ENCODE data around the gene ARHGAP24.

The ARHGAP24 gene

DNA sequence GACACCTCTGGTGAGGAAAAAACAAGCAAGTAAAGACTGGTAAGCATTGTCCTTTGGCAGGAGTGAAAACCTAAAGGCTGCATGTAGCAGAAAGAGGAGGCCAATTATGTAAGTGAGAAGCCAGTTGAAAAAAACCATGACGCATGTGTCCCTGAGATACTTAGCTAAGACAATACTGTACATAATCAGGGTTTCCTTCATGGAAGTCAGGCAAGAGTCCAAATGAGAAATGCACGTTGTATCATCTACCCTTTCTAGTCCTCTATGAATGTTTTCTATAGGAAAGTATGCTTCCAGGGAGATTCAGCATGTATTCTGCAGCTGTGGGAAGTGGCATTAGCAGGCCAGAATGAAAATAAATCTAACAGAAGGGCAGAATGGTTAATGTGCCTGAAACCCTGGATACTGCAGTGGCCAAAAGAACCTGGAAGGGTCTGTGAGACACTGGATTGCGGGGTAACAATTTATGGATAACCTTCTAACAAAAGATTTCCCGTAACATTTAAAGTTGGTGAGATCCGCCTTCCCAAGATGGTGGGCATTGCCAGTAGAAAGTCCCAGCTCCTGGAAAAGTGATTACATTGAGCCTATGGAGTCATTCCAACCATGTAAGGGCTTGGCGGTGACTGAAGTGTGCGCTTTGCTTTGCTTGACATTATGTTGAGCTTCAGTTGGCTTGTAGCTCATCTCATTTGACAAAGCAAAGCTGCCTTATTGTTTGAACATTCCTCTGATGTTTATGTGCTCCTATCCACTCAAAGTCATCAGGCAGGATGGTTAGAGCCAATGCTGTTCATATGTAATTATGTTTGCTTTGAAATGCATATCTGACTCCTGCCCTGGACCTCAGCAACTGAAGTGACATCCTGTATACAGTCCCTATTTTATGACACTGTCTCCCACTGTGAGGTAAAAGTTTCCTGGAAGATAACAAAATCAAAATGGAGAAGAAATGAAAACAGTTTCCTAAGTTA lies 200.4 kb downstream of the ARHGAP24 start:
- DNase-seq: no peak
- in situ Hi-C loops (cut with MboI; ENCODE audit: low pct_unique_long_range_greater_than_20kb, low sequenced_read_pairs): no loop called here

DNA sequence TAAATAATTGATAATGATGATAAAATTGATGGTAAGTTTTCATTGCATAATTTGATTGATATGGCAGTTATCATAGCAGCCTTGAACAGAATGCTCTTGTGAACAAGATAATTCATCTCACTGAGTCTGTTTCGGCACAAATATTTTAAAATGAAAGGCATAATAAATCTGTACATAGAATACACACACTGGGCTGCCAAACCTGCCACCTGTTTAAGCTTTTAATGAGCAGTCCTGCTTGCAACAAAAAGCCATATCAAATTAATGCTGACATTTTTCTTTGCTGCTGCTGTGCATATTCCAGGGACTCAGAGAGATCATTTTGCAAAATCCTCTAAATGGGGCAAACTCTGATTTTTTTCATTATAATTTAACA lies 201.1 kb downstream of the ARHGAP24 start:
- DNase-seq: no peak
- in situ Hi-C loops (cut with MboI; ENCODE audit: low pct_unique_long_range_greater_than_20kb, low sequenced_read_pairs): no loop called here

DNA sequence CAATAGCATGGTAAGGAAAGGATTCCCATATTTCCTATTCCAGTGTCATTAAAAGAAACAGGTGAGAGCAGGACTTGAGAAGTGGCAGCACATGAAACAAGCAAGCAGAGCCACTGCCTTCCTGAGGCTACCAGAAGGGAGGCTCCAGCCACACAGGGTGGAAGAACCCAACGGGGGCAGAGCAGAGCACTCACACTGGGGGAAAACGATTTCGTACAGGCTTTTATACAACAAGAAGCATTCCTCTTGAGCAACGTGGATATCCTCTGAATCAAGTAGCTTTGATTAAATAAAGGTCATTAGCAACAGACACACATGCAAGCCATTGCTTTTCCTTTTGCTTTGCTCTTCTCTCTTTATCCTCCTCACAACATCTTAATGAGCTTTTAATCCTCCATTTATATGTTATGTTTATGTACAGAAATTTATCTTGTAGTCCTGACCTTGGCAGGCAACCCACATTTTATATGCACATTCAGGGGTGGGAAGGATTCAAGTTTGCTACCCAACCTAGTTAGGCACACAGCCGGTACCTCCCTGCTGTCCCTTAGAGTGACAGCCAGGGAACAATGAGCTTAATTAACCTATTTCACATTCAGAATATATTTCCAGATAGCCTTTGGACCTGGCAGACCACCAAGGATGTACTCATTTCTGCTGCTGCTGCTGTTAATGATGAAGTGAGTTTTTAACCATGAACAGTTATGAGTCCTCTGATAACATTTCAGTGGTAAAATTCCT lies 202.1 kb downstream of the ARHGAP24 start:
- in situ Hi-C loops (cut with MboI; ENCODE audit: low pct_unique_long_range_greater_than_20kb, low sequenced_read_pairs): no loop called here
- DNase-seq: no peak

DNA sequence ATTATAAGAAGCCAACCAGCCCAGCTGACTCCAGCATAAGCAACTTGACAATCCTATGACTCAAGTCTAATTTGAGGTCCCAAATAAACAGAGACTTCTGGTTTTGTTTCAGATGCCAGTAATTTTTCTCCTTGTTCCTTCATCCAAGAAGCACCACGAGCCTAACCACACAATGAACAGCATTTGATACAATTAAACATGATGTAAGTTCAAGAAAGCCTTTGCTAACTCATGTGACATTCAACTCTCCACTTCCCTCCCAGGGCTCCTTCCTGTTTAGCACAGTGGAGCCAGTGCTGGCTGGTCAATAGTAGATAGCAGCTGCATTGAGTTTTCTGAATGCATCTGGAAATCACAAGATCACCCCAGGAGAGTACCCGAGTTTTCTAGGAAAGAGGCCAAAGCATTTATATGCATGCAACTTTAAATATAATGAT lies 206.3 kb downstream of the ARHGAP24 start:
- in situ Hi-C loops (cut with MboI; ENCODE audit: low pct_unique_long_range_greater_than_20kb, low sequenced_read_pairs): no loop called here
- peak; percentile 44 for DNase-seq

DNA sequence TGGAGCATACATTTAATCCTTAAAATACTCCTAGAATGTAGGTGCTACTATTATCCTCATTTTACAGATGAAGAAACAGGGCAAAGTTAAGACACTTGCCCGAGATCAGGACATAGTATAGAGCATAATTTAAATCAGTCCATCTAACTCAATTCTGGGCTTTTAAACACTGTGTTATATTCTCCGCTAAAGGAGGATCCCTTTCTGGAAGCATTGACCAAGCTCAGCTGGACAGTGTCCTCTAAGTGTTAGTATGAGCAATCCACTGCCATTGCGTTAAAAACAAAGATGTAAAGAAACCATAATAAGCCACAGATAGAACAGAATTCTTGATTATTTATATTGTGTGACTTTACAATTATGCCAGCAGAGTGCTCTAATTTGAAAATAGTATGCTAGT lies 207.0 kb downstream of the ARHGAP24 start:
- in situ Hi-C loops (cut with MboI; ENCODE audit: low pct_unique_long_range_greater_than_20kb, low sequenced_read_pairs): no loop called here
- no peak for DNase-seq

DNA sequence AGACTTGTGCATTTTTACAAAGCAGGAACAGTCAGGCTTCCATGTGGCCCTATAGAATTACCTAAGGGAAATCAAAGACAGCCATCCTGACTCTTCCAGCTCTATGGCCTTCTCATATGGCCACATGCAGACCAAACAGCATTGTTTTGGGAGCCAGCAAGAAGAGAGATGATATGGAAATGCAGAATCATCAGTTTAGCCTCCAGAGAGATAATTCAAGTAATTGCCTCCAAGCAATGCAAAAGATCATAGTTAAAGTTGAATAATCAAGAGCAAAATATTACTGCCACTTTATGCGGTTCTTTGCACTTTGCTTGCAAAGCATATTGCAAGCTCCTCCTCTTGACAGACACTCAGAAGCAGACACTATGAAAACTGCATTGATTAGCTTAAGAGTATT lies 207.4 kb downstream of the ARHGAP24 start:
- DNase-seq: no peak
- in situ Hi-C loops (cut with MboI; ENCODE audit: low pct_unique_long_range_greater_than_20kb, low sequenced_read_pairs): no loop called here

DNA sequence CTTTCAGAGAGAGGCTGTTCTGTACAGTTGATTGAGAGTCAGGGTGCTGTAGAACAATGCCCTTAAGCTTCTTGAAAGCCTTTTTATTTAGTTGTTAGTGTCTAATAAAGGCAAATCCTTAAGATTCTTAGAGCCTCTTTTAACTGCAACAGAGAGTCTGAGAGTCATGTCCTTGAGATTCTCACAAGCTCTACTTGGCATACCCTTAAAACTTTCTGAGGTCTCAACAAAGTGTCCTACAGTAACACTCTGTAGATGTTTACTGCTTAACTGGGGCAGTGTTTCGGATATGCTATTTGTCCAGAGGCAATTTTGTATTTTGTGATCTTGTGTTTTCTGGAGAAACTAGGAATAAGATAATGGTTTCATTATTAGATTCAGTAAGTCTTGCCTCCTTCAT lies 209.7 kb downstream of the ARHGAP24 start:
- in situ Hi-C loops (cut with MboI; ENCODE audit: low pct_unique_long_range_greater_than_20kb, low sequenced_read_pairs): no loop called here
- no peak for DNase-seq

DNA sequence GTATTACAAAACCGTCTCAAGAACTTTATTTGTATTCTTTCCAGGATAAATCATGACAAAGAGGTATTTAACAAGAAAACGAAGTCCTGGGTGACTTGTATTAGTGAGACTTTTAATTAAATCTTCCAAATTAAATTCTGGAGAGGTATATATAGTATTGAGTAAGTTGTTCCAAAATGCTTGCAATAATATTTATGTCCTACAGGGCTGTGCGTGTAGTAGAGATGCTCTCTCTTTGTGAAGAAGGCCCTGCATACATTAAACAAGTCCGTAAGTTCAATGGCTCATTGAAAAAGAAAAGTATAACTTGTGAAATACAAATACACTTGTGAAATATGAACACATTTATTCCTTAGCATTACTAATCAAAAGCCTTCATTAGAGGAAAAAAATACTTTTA lies 211.4 kb downstream of the ARHGAP24 start:
- in situ Hi-C loops (cut with MboI; ENCODE audit: low pct_unique_long_range_greater_than_20kb, low sequenced_read_pairs): no loop called here
- no peak for DNase-seq

DNA sequence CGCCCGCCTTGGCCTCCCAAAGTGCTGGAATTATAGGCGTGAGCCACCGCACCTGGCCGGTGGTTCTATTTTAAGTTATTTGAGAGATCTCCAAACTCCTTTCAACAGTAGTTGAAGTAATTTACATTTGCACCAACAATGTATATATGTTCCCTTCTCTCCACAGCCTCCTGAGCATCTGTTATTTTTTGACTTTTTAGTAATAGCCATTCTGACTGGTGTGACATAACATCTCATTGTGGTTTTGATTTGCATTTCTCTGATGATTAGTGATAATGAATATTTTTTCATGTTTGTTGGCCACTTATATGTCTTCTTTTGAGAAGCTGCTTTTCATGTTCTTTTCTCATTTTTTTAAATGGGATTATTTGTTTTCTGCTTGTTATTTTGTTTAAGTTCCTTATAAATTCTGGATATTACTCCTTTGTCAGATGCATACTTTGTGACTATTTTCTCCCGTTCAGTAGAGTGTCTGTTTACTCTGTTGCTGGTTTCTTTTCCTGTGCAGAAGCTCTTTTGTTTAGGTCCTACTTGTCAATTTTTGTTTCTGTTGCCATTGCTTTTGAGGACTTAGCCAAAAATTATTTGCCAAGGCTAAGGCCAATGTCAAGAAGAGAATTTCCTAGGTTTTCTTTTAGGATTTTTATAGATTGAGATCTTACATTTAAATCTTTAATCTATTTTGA lies 213.2 kb downstream of the ARHGAP24 start:
- in situ Hi-C loops (cut with MboI; ENCODE audit: low pct_unique_long_range_greater_than_20kb, low sequenced_read_pairs): no loop called here
- DNase-seq: no peak

DNA sequence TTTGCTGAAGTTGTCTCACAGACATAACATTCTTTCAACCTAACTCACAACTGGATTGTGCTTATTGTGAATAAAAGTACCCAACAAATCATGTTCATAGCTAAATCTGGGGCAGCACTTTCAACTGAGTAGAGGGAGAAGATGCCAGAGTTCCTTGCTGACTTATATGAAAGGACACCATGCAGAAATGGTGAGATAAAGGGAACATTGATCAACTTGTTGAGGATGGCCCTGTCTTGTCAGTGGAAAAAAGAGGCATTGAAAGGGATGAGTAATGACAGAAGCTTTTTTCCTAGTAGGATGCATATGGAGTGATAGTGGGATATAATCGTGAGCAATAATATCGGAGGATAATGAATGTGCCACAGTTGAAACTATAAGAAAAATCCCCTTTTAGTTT lies 221.7 kb downstream of the ARHGAP24 start:
- in situ Hi-C loops (cut with MboI; ENCODE audit: low pct_unique_long_range_greater_than_20kb, low sequenced_read_pairs): no loop called here
- DNase-seq: no peak

DNA sequence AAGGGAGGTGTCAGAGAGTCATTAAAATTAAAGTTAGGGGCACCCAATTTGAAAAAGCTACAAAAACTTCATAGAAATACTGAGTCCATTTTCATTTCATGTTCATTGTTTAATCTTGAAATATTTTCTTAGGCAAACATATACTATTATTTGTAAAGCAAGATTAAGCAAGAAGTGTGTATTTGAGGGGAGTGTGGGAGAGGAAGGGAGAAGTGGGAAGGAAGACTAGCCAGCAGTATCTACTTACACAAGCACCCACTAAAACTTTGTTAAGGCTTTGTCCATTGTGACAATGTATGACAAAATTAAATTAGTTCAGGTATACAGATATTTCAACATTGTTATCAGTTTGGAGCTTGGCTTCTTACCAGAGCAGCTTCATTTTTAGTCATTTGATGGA lies 222.9 kb downstream of the ARHGAP24 start:
- DNase-seq: no peak
- in situ Hi-C loops (cut with MboI; ENCODE audit: low pct_unique_long_range_greater_than_20kb, low sequenced_read_pairs): no loop called here

DNA sequence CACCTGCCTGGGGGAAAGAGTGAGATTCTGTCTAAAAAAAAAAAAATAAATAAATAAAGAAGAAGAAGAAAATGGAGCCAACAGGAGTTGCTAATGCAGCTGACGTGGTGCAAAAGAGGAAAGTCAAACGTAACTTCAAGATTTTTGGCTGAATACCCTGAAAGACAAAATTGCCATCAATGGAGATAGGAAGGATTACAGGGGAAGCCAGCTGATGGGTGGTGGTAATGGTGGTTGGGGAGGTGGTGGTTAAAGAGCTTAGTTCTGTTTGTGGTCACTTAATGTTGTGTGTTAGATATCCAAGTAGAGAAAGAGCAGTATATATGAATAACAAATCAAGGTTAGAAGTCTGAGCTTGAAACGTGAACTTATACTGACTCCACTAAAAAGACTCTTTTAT lies 225.4 kb downstream of the ARHGAP24 start:
- in situ Hi-C loops (cut with MboI; ENCODE audit: low pct_unique_long_range_greater_than_20kb, low sequenced_read_pairs): no loop called here
- peak; percentile 8 for DNase-seq

DNA sequence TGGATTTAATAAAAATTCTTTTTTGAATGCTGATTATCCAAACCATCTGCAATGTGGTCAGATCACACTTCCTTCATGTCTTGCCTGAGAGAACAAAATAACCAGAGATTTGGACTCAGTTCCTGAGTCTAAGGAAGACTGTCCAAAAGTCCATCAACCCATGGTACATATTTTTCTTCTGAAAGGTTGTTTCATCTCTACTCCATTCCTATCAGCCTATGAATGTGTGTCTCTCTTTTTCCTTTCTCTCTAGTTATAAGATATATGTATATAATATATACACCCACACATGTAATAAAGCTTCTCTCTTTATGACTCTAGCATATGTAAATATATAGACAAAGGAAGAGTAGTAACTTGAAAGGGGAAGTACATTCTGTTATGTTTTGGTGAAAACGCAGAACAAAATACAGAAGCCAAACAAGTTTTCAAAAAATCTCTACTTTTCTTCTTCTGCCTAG lies 226.9 kb downstream of the ARHGAP24 start:
- DNase-seq: peak; percentile 31
- in situ Hi-C loops (cut with MboI; ENCODE audit: low pct_unique_long_range_greater_than_20kb, low sequenced_read_pairs): no loop called here

DNA sequence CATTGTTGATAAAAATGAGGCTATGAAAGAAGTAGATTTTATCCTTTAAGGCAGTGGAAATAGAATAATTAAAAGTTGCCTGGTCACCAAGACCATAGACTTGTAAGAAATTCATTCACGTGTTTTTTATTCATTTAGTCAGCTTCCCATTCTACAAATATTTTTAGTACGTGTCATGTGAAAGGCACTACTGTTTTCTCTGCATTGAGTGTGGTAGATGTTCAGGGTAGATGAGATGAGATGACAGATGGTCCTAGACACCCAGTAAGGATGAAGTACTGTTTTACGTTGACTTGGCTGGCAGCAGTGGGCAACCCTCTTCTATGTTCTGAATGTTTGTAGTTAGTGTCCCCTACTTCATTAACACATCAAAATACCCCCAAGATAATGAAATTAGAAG lies 228.1 kb downstream of the ARHGAP24 start:
- in situ Hi-C loops (cut with MboI; ENCODE audit: low pct_unique_long_range_greater_than_20kb, low sequenced_read_pairs): no loop called here
- no peak for DNase-seq

DNA sequence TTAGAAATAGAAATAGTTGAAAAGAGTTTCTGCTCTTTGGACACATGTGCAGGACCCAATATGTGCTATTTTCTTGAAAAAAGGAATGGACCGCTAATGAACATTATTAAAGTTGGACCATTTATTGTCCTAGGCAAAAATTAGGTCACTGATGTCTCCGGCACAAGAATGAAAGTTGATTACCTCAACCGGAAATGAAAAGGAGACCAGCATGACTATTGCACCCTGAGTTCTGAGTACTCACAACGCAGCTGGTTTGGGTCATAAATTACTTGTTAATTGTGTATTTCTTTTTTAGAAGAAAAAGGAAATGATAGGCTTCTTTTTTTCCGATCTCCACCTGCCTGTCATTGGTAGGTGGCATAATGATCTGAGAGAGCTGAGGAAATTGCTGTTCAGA lies 232.7 kb downstream of the ARHGAP24 start:
- in situ Hi-C loops (cut with MboI; ENCODE audit: low pct_unique_long_range_greater_than_20kb, low sequenced_read_pairs): no loop called here
- peak; percentile 3 for DNase-seq

DNA sequence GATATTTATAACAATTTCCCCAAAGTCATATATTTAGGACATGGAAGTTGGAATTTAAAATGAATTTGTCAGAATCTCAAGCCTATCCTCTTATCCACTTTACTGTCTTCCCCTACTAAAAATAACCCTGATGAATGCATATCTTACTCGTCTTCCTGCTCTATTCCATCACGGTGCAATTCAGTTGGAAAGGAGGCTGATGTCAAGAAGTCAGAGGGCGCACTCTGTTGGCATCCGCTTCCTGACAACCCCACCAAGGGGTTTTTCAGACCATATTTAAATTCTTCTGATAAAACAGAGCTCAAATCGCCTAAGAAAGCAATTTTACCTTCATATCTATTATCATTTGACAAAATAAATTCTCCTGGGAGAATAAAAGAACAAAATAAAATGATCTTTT lies 233.5 kb downstream of the ARHGAP24 start:
- in situ Hi-C loops (cut with MboI; ENCODE audit: low pct_unique_long_range_greater_than_20kb, low sequenced_read_pairs): no loop called here
- DNase-seq: peak; percentile 2

DNA sequence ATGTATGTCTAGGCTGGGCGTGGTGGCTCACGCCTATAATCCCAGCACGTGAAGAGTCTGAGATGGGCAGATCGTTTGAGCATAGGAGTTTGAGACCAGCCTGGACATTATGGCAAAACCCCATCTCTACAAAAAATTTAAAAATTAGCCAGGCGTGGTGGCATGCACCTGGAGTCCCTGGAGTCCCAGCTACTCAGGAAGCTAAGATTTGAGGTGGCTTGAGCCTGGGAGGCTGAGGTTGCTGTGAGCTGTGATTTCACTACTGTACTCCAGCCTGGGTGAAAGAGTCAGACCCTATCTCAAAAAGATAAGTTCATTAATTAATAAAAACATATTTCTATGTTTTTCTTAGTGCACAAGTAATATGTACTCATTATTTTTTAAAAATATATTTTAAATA lies 238.1 kb downstream of the ARHGAP24 start:
- in situ Hi-C loops (cut with MboI; ENCODE audit: low pct_unique_long_range_greater_than_20kb, low sequenced_read_pairs): no loop called here
- DNase-seq: no peak

DNA sequence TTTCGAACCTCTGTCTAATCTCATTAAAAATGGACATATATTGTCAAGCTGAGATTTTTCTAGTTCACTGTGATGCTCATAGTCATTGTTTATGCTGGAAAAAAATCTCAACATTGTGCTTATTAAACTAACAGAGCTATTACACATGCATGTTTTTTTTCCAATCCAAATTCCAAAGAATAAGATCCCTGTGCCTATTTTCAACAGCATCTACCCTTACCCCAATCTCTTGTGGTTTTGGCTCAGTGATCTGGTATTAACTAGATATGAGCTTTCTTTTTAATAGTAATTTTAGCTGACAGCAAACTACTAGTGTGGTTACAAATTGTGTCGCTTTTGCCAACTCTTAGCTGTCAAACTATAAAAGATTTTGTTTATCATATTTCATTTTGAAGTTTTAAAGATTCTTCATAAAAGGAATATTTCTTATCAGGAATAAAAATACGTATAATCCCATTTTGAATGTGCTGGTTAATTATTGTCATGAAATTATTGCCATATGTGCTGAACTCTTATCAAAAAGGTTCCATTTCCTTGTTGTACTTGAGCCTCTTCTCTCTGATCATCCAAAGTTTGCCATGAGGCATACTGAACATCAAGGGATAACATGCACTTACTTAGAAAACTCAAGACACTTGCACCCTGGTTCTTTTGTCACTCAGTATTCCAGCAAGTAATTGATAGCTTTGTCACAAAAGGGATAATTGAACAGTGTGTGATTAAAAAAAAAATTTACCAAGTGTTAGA lies 241.2 kb downstream of the ARHGAP24 start:
- in situ Hi-C loops (cut with MboI; ENCODE audit: low pct_unique_long_range_greater_than_20kb, low sequenced_read_pairs): no loop called here
- DNase-seq: no peak

DNA sequence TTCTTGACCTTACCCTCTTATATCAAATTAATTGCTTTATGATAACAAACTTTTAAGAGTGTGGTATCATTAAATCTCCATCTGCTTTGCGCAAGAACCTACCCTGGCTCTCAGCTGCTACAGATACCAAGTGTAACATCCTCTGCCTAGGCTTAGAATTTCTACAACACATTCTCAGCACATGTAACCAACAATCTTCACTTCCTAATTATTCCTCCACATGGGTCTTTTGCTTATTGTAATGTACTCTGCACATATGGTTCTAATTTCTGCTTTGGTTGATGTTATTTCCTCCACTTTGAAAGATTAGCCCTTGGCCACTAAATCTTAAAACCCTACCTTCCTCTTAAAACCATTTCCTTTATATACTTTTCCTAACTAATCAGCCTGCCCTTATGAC lies 242.4 kb downstream of the ARHGAP24 start:
- no peak for DNase-seq
- in situ Hi-C loops (cut with MboI; ENCODE audit: low pct_unique_long_range_greater_than_20kb, low sequenced_read_pairs): no loop called here

Measured in KBM-7 (cell line).